GM19468 (cell line): Measurements from ENCODE around the gene ACTL8.

ENCODE experiments used
- ATAC-seq: cut with Tn5 transposase; IDR thresholded peaks from one replicate; pipeline ENCODE4 v1.9.1; 2021; ENCODE audit warnings: mild to moderate bottlenecking, moderate library complexity, moderate number of reproducible peaks; ENCODE audit not compliant: unreplicated experiment; ENCODE audit errors: extremely low read depth

The ACTL8 gene

DNA sequence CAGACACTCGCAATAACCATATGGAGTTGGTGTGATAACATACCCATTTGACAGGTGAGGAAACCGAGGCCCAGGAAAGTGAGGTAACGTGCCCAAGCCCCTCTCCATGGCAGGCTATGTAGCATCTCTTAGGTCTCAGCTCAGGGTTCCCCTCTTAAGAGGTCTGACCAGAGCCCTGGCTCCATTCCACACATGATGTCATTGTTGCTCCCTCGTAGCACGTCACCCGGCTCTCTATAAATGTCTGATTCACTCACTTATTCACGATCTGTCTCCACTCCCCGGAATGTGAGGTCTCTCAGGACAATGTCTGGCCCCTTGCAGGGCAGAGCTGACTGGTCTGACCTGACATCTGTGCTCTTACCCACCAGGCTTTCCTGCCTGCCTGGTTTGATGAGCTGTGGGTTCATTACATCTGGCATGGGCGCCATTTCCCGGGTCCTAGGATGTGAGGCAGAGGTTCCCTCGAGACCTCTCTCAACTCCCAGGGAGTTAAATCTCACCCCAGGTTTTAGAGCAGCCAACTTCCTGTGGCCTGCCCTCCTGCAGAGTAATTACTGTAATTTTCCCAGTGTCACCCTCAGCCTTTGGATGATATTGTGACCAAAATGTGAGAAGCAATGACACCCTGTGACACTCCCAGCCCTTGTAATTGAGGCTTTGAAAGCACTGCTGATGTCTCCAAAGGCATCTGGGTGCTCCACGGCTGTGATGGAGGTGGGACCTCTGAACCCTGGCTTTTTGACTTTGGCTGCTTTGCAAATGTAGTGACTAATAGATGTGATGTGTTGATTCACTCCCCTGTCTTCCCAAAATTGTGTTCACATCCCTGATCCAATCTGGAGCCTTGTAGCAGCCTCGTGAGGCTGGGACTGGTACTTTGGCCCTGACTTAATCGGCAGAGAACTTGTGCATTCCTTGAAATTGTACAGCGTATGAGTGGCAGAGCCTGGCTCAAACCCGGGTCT, 10.6 kb downstream of the ACTL8 start:
- ATAC-seq = no peak

DNA sequence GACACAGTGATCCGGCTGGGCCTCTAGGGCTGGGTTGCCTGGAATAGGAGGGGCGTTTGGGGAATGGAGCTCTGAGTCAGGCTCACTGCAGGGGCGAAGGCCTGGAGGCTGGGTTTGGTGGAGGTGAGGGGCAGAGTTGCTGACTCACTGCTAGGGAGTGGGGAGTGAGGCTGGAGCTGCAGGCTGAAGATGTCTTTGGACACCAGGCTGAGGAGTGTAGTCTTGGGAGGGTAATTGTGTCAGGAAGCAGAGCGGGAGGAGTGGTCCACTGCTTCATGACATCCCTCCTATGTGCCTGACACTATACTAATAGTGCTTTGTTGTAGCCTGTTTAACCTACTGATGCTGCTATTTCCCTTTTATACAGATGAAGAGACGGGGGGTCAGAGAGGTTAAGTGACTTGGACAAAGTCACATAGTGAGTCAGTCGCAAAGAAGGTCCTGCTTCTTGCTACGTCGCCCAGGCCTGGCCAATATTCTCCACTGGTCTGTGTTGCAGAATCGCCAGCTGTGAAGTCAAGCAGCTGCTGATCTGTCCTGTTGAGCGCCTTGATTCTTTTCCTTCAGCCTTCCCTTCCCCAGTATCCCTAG, 13.6 kb downstream of the ACTL8 start:
- no peak for ATAC-seq

DNA sequence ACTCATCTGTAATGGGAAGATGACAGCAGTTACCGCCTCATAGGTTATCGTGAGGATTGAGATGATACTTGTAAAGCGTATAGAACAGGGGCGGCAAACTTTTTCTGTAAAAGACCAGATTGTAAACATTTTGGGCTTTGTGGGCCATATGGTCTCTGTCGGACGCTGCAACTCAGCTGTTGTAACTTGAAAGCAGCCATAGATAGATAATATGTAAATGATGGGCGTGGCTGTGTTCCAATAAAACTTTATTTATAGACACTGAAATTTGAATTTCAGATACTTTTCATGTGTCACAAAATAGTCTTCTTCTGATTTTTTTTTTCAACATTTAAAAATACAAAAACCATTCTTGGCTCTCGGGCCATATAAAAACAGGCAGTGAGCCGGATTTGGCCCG, 15.8 kb downstream of the ACTL8 start:
- no peak for ATAC-seq

DNA sequence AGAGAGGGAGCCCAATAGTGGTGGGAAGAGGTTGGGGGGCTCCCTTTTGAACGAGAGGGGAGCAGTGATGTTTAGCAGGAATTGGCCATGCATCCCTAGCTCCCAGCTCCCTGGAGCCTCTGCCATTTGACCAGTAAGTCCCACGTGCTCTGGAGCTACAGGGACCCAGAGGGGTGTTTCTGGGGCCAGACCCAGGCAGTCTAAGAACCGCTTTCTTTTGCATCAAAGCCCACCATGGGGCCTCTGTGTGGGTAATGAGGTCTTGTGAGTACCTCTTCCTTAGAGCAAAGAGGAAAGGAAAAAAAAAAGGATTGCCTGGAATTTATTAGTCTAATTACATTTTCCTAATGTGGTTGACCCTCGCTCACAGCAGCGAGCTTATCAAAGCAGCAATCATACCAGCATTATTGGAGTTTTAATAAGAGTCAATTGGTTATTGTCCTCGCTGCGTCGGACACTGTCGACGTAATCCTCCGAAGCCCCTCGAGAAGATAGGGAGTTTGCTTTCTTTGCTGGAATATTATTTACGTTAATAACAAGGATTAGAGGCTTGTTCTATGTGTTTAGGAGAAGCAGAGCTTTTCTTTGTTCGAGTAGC, 17.6 kb downstream of the ACTL8 start:
- no peak for ATAC-seq

DNA sequence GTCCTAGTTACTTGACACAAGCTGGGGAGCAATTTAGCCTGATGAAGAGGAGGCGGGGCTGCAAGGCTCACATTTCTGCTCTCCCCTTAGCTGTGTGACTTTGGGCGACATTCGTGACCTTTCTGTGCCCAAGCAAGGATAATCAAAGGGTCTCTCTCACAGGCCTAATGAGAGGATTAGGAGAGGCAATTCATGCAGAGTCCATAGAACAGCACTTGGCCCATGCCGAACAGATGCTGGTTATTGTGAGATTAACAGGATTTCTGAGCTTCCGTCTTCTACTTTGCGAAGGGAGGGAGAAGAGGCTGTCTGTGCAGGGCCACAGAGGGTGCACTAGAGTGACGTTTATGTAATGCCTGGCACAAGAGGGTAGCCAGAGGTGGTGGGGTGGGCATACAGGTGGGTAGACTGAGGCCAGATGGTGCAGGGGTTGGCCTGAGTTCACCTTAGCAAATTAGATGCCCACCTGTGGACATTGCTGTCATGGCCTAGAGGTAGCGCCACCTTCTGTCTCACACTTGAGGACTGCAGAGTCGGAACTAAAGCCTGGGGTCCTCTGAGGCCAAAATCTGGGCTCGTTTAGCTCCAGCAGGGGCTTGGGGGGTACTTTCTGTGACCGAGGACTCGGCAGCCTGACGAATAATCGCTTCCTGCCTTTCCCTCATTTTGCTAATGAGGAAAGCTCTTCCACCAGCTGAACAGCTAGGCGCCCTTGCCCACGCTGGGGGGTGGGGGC, 18.6 kb downstream of the ACTL8 start:
- no peak for ATAC-seq

DNA sequence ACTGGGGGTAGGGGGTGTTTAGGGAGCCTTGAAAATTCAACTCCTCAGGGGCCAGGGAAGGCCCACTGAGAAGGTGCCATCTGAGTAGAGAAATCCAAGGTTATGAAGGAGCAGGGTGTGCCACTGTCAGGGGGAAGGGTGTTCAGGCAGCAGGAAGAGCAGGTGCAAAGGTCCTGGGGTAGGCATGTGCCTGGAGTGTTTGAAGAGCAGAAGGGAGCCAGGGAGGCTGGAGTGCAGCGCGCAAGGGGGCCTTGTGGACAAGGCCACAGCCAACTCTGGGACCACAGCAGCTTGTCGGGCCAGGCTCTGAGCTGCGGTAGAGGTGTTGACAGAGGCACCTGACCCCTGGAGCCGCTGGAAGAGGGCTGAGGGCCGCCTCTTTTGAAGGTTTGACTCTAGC, 19.3 kb downstream of the ACTL8 start:
- no peak for ATAC-seq

DNA sequence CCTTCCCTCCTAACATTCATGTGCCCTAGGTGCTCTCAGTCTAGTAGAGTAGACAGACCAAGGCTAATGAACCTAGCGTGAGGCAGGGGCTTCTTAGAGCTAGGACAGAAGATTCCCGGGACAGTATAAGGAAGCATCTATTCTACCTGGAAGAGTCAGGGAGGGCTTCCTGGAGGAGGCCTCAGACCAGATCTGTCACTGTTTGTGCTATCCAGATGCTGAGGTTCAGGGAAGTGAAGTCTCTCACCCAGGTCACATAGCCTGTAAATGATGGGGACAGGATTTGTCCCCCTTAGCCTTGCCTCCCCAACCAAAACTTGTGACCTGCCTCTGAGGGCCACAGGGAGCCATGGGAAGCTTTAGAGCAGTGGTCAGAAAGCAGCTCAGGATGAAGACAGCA, 20.7 kb downstream of the ACTL8 start:
- no peak for ATAC-seq

DNA sequence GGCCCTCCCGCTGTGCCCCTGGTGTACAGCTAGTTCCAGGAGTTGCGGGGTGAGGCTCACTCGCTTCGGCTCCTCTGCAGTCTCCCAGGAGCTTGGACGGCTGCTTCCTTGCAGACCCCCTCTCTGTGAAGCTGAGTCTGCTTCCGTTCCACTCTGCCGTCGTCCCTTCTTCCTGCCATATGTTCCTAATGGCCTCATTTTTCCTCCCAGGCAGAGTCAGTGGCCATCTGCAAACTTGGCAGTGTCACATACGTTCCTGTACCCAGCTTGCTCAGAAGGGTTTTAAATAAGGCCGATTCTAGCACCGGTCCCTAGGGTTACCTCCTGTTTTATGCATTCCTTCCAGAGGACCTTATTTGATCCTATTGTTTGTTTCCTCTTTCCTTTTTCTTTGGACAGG, 21.3 kb downstream of the ACTL8 start:
- no peak for ATAC-seq

DNA sequence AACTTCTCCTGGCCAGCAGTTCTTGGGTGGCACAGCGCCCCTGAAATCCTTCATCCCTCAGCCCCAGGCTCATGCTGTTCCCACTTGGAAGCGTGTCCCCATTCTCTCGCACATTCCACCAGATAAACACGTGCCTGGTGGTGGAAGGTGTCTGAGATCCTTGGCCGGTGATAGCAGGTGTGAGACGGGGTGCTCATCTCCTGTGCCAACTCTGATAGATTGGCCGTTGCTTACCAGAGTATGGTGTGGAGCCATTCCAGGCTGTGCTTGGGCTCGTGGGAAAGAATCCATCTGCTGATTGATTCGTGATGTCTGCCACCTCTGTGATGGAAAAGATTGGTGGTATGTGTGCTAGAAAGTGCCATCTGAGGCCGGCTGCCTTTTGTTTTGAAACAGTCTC, 22.2 kb downstream of the ACTL8 start:
- no peak for ATAC-seq

DNA sequence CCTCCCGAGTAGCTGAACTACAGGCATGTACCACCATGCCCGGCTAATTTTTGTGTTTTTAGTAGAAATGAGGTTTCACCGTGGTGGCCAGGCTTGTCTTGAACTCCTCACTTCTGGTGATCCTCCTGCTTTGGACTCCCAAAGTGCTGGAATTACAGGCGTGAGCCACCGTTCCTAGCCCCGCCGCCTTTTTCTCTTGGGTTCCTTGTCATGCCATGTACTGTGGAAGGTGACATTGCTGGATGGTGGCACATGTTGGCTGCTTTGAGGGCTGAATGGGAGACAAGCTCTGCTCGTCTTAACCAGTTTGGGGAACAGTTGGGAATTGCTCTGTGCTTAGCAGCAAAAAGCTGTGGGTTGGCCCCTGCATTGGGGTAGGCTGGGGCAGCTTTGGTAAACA, 22.7 kb downstream of the ACTL8 start:
- no peak for ATAC-seq

DNA sequence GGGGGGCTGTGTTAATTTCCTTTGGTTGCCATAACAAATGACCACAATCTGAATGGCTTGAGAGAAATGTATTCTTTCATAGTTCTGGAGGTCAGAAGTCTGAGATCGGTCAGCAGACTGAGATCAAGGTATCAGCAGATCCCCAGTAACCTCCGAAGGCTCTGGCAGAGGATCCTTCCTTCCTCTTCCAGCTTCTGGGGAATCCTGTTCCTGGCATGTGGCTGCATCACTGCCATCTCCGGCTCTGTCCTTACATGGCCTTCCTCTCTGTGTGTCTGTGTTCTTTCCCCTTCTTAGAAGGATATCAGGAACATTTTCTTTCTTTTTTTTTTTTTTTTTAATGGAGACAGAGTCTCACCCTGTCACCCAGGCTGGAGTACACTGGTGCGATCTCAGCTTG, 25.8 kb downstream of the ACTL8 start:
- ATAC-seq = no peak

DNA sequence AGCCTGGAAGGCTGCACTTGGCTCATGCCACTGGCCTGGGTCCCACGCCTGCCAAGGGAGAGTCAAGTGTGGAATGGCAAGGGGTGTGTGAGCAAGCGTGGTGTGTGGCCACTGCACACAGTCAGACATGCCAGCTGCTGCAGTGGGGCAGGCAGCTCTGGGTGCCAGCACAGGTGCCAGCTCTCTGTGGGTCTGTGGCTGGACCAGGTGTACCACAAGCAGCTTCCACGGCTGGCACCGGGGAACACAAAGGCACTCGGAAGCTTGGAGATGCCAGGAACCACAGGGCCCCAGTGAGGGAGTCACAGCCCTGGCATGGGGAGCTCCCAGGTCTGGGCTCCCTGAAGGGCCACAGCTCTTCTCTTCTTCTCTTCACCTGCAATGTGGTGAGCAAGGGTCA, 34.8 kb downstream of the ACTL8 start:
- no peak for ATAC-seq

DNA sequence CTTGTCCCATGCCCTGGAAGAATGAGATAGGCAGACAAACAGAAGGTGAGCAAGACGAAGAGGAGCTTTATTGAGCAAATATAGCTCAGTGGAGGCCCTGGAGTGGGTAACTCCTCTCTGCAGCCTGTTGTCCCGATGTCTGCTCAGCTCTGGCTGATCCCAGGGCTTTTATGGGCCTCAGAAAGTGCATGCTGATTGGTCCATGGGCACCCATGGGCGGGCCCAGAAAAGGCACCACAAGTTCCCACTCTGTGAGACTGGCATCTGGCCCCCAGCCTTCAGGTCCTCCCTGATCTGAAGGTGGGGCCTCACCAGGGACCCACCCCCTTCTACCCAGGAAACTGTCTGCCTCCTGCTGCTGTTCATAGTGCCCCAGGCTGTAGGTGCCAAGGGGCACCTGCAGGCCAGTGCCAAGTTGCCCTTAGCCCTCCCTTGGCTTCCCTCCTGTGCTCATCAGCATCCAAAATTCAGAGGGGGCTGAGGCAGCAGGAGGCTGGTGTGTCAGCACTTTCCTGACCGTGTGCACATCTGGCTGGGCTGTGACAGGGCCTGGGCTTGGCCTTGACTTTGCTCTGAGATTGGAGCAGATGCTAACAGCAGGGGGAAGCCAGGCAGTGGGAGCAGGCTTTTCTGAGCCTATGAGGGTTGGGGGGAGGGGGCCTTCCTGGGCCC, 35.4 kb downstream of the ACTL8 start:
- ATAC-seq = no peak

DNA sequence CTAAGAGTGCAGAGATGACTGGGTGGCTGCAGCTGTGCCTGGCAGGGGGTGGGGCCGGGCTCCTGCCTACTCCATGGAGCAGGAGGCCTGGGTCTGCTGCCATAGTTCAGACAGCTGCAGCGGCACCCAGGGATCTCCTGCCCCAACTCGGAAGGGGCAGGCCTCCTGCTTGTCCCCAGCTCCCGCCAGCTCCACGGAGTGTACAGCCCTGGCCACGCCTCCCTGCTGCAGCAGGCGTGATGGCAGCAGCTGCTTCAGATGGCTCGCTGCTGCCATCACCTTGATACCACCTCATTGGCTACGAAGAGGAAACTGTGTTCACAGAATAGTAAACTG, 35.9 kb downstream of the ACTL8 start:
- ATAC-seq = no peak

DNA sequence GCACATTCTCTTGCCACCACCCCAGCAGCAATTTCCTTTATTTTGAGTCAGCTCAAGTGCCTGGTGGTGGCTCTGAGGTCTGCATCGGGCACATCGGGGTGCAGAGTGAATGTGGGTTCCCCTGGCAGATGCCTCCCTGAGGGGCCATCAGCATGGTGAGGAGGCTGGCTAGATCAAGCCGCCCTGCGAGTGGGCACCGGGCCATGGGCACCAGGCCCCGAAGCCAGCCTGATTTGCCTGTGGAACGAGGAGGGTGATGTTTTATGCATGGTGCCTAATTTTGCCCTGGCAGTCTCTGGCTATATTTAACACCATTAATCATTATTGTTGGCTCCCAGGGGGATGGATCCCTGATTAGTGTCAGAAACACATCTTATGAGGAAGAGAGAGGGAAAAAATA, 36.3 kb downstream of the ACTL8 start:
- no peak for ATAC-seq

DNA sequence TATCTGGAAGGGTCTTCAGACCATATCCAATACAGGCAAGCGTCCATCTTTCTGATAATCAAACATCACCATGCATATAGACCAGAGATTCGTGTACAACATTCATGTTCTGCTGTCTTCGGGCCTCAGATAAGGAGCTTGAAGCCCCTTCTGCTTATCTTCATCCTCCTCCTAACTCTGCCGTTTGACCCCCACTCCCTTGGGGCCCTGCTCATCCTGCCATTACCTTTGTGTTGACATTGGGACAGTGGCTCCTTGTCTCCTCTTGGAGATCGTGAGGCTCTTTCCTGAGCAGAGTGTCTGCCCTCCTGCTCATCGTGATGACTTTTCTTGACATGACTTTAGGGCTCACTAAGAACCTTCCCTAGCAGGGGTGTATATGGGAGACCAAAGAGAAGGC, 37.3 kb downstream of the ACTL8 start:
- no peak for ATAC-seq

DNA sequence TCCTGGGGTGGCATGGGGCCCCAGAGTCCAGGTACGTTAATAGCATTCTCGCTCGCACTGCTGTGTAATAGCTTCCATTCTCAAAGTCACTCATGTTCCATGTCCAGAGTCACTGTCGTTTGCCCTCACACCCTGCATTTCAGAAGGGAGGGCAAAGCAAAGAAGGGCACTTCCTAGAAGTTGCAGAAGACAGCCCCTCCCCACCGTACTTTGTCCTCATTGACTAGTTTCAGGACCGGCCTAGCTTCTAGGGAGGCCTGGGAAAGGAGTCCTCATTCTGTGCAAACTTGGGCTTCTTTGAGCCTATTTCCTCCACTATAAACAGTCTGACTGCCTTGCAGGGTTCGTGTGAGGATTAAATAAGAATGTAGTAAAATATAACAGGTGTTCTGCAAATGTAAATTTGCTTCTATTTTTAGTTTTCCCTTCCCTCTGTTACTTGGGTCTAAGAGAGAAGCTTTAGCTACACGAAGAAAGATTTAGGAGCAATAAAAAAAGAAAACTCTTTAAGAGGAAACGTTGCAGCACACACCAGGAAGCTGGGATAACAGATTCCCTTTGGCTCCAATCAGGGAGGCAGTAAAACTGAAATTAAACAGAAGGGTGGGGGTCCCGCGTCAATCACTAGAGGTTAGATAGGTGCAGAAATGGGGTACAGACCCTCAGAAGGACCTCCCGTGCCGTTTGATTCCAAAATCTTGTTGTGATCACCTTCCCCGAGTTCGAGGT, 40.1 kb downstream of the ACTL8 start:
- no peak for ATAC-seq

DNA sequence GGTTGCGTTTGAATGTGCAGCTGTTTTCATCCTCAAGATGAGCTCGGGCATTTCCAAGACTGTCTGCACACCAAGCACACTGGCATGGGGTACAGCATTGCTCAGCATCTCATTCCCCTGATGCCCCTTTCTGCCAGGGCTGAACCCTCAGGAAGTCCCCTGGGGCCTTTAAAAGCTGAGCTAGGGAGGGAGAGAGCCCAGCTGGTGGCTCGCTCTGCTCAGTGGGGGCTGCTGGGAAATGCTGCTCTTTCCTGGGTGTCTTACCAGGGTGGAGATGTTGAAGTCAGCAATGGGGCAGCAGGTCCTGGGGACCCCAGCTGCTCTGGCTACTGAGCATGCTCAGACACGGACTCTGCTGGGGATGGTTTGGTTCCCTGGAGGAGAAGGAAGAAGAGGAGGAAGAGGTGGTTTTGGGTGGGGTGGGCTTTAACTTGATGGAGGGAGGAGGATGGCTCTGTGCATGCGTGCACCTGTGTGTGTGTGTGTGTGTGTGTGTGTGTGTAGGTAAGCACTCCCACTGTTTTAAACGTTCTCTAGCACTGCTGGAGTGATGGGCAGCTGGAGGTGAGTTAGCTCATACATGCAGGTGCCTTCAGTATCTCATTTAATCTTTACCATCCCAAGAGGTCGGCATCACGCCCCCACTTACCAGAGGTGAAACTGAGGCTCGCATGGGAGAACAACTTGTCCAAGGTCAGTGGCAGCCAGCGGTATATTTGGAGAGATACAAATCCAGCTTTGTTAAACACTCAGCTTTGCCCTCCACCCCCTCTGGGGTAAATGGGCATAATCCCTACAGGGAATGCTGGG, 40.9 kb downstream of the ACTL8 start:
- no peak for ATAC-seq

DNA sequence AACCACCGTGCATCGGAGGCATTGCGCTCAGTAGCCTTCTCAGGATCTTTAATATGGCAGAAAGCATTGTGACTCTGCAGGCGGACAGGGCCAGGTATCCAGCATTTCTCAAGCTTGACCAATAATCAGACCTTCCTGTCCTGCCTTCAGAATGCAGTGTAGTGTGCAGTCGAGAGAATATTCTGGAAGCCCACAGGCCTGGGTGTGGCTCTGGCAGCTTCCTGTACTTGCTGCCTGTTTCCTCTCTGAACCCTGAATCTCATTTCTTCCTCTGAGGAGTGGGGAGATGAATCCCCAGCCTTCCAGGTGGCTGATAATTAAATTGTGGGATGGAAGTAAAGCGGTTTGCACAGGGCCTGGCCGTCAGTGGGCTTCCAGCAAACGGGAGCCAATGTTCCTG, 42.3 kb downstream of the ACTL8 start:
- ATAC-seq = no peak
